Measurements from ENCODE around the gene ATG2B. TPM values are rescaled to one million over a fixed set of nuclear protein-coding genes. Genes with fewer than 3 reads are reported as not detected.

The ATG2B gene
- total and polyA plus RNA-seq, 9 of the 15 experiments (the other 6 are each of a cell fraction or from before 2014, with no cell fraction given), result 0.83 to 12.9 (median 8.7) TPM

DNA sequence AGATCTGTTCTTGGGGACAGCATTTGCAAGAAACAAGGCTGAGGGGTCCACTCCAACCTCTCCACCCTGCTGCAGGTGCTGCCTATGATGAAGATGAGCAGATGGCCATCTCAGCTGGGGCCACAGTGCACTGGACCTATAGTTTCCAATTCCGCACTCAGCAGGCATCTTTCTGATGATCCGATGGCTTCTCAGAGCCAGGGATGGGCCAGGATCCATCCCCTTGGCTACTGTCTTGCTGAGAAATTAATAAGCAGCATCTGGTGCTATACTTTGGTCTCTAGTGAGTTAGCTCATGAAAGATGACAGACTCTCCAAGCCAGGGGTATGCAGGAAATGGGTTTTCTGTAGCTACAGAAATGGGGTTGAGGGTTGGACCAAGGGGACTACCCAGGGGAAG lies 125.5 kb downstream of the ATG2B start (continued):
- TF ChIP-seq ZNF354B (CRISPR knock-in tag; IDR thresholded peaks at IDR 0.05) (no peak), CBX1 (IDR thresholded peaks at IDR 0.05; ENCODE audit: low read depth) (no peak)
- TF ChIP-seq, protein P1, sequence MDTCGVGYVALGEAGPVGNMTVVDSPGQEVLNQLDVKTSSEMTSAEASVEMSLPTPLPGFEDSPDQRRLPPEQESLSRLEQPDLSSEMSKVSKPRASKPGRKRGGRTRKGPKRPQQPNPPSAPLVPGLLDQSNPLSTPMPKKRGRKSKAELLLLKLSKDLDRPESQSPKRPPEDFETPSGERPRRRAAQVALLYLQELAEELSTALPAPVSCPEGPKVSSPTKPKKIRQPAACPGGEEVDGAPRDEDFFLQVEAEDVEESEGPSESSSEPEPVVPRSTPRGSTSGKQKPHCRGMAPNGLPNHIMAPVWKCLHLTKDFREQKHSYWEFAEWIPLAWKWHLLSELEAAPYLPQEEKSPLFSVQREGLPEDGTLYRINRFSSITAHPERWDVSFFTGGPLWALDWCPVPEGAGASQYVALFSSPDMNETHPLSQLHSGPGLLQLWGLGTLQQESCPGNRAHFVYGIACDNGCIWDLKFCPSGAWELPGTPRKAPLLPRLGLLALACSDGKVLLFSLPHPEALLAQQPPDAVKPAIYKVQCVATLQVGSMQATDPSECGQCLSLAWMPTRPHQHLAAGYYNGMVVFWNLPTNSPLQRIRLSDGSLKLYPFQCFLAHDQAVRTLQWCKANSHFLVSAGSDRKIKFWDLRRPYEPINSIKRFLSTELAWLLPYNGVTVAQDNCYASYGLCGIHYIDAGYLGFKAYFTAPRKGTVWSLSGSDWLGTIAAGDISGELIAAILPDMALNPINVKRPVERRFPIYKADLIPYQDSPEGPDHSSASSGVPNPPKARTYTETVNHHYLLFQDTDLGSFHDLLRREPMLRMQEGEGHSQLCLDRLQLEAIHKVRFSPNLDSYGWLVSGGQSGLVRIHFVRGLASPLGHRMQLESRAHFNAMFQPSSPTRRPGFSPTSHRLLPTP (IDR thresholded peaks at IDR 0.05; ENCODE audit: borderline replicate concordance, extremely low read depth, insufficient read length), result no peak

GRCh38 chr14:96235426-96235825 lies 127.7 kb downstream of the ATG2B start:
- ATAC-seq (no peak), DNase-seq (ENCODE audit: extremely low read depth in 1 of 4, low spot score in 3 of 4) (no peak), FAIRE-seq (no peak)
- intact Hi-C loops (cut with micrococcal nuclease) (no loop called here), in situ Hi-C loops (cut with MboI) (no loop called here)
- Histone ChIP-seq H3K4me2 (ENCODE audit: insufficient read depth, low read length) (no peak overlapping the region), H3K27ac (ENCODE audit: extremely low read depth, low read depth, low read length) (no peak overlapping the region), H4K20me1 (replicated peaks; ENCODE audit: control insufficient read depth, insufficient read depth, low read length) (no peaks in the 10 kb centered on the region), H3K36me3 (ENCODE audit: control insufficient read depth, insufficient read depth, low read length) (no peaks in the 10 kb centered on the region), H3K27me3 (ENCODE audit: control insufficient read depth in 2 of 2, insufficient read depth in 2 of 2, low read length in 2 of 2) (peaks cover 4 to 50% of the 10 kb centered on the region in 2 experiments; a peak in 4 of 5 replicates), H3K9ac (ENCODE audit: insufficient read depth in 1 of 2, low read depth in 2 of 2, low read length in 2 of 2) (no peak overlapping the region), H3K79me2 (ENCODE audit: control insufficient read depth, insufficient read depth, low read length) (no peaks in the 10 kb centered on the region), H2AFZ (ENCODE audit: low read depth, low read length) (no peak overlapping the region), H3K9me1 (ENCODE audit: control insufficient read depth, insufficient read depth, low read length) (no peaks in the 10 kb centered on the region), H3K4me3 (no peak overlapping the region), H3K4me1 (replicated peaks in 1 of 2; ENCODE audit: control insufficient read depth in 2 of 2, insufficient read depth in 2 of 2, low read length in 2 of 2) (no peaks in the 10 kb centered on the region), H3K9me3 (replicated peaks; ENCODE audit: control insufficient read depth, insufficient read depth, low read depth, low read length) (no peaks in the 10 kb centered on the region)
- no peak for TF ChIP-seq ZBTB5 (IDR thresholded peaks at IDR 0.05)
- ChIA-PET POLR2A (interaction anchor here (0.5 kb wide), 1 partner anchor 24 kb away, joined by 3 read pairs; no protein-coding TSS in a partner anchor), CTCF (ENCODE audit: low intra/inter-chr PET ratio) (no interaction called here)
- WGBS (ENCODE audit: insufficient coverage, low coverage, missing lambda C conversion rate), result 0% methylated on average over 3 of the region's 4 CpGs
- no TSS peak for BruUV-seq (replicated peaks)
